HFFc6 (cell line): ENCODE results near the gene PHTF2. TPM values are rescaled to one million over a fixed set of nuclear protein-coding genes. Genes with fewer than 3 reads are reported as not detected.

Experiments used
- DNase-seq: peaks from one replicate; pipeline ENCODE4 v3.0.0-alpha.2; 2018
- H3K27ac Mint-ChIP-seq: 2 replicates; pipeline ENCODE4 v1.8.0; 2020; ENCODE audit warnings: mild to moderate bottlenecking, mixed read lengths
- H3K27me3 Mint-ChIP-seq: 2 replicates; pipeline ENCODE4 v1.8.0; 2021; ENCODE audit warnings: mild to moderate bottlenecking, moderate library complexity, mixed read lengths; ENCODE audit not compliant: insufficient read depth
- H3K36me3 Mint-ChIP-seq: 2 replicates; pipeline ENCODE4 v1.8.0; 2021; ENCODE audit warnings: low read depth, mixed read lengths
- H3K4me1 Mint-ChIP-seq: 2 replicates; pipeline ENCODE4 v1.8.0; 2020; ENCODE audit warnings: low read depth, mixed read lengths
- H3K4me3 Mint-ChIP-seq: 2 replicates; pipeline ENCODE4 v1.8.0; 2020; ENCODE audit warnings: mild to moderate bottlenecking, moderate library complexity, mixed read lengths
- H3K9me3 Mint-ChIP-seq: 2 replicates; pipeline ENCODE4 v1.8.0; 2020; ENCODE audit warnings: mild to moderate bottlenecking, mixed read lengths
- total RNA-seq, 6 experiments: library from RNA; stranded (reverse); fragmentation: NEBNext Ultra II Directional; extraction: Animal tissue kit (Norgen Biotek cat#: 25700); gene quantifications; 2 replicates in 1 of 6; 3 replicates in 5 of 6; pipeline ENCODE4 v1.2.3, GENCODE V29; 2021
- TF ChIP-seq, protein P1 (sequence below): fragments of 200-600 bp; sonication (generic); IDR thresholded peaks from 2 replicates; pipeline ENCODE4 v1.5.0; 2021; ENCODE audit warnings: antibody characterized with exemption, mild to moderate bottlenecking

PHTF2 gene
- total RNA-seq, 6 experiments from 2014 or later, result 59.8 to 83.2 (median 71.9) TPM

GRCh38 chr7:77786018-77786417 lies 12.6 kb upstream of the PHTF2 start:
- TF ChIP-seq, protein P1, sequence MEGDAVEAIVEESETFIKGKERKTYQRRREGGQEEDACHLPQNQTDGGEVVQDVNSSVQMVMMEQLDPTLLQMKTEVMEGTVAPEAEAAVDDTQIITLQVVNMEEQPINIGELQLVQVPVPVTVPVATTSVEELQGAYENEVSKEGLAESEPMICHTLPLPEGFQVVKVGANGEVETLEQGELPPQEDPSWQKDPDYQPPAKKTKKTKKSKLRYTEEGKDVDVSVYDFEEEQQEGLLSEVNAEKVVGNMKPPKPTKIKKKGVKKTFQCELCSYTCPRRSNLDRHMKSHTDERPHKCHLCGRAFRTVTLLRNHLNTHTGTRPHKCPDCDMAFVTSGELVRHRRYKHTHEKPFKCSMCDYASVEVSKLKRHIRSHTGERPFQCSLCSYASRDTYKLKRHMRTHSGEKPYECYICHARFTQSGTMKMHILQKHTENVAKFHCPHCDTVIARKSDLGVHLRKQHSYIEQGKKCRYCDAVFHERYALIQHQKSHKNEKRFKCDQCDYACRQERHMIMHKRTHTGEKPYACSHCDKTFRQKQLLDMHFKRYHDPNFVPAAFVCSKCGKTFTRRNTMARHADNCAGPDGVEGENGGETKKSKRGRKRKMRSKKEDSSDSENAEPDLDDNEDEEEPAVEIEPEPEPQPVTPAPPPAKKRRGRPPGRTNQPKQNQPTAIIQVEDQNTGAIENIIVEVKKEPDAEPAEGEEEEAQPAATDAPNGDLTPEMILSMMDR, result no peak
- H3K4me3 Mint-ChIP-seq, result no peak overlapping the region
- no peak overlapping the region for H3K27ac Mint-ChIP-seq
- no peaks in the 10 kb centered on the region for H3K27me3 Mint-ChIP-seq
- H3K4me1 Mint-ChIP-seq, result peaks cover 23% of the 10 kb centered on the region
- H3K36me3 Mint-ChIP-seq, result peaks cover 27% of the 10 kb centered on the region
- no peak for DNase-seq
- peaks cover 10% of the 10 kb centered on the region for H3K9me3 Mint-ChIP-seq

GRCh38 chr7:77786741-77787140 lies 11.8 kb upstream of the PHTF2 start:
- no peak for DNase-seq
- Mint-ChIP-seq H3K36me3 (peaks cover 25% of the 10 kb centered on the region), H3K4me3 (no peak overlapping the region), H3K27me3 (no peaks in the 10 kb centered on the region), H3K9me3 (peaks cover 10% of the 10 kb centered on the region), H3K4me1 (peaks cover 22% of the 10 kb centered on the region), H3K27ac (no peak overlapping the region)
- TF ChIP-seq, protein P1, result no peak

GRCh38 chr7:77788327-77788902 lies 10.2 kb upstream of the PHTF2 start:
- no peak overlapping the region for H3K4me3 Mint-ChIP-seq
- H3K9me3 Mint-ChIP-seq, result peaks cover 10% of the 10 kb centered on the region
- H3K27me3 Mint-ChIP-seq, result no peaks in the 10 kb centered on the region
- H3K4me1 Mint-ChIP-seq, result peaks cover 11% of the 10 kb centered on the region
- H3K27ac Mint-ChIP-seq, result no peak overlapping the region
- H3K36me3 Mint-ChIP-seq, result peaks cover 24% of the 10 kb centered on the region
- DNase-seq, result no peak
- TF ChIP-seq, protein P1, result no peak

GRCh38 chr7:77791336-77791735 lies 7.2 kb upstream of the PHTF2 start:
- Mint-ChIP-seq H3K27ac (no peak overlapping the region), H3K36me3 (peaks cover 16% of the 10 kb centered on the region), H3K4me3 (no peak overlapping the region), H3K9me3 (peaks cover 3% of the 10 kb centered on the region; the same call in 1 of the 2 replicates), H3K27me3 (no peaks in the 10 kb centered on the region; the same call in 1 of the 2 replicates), H3K4me1 (peaks cover 23% of the 10 kb centered on the region)
- DNase-seq, result no peak
- TF ChIP-seq, protein P1, result no peak

DNA sequence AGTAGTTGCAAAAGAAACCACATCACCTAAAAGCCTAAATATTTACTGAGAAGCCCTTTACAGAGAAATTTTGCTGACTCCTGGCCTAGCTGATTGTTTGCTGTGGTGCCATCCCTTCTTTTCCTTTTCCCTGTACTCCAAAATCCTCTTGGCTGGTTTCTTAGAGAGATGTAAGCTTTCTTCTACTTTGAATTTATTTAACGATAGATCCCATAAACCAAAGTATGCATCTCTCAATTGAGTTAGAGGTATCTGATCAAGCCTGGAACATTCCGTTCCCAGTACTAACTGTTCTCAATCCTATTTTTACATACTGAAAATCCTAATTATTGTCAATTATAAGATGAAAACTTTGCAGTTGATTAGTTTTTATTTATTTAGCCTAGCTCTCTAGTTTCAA lies 6.6 kb upstream of the PHTF2 start:
- TF ChIP-seq, protein P1, result no peak
- H3K9me3 Mint-ChIP-seq, result no peaks in the 10 kb centered on the region
- no peak overlapping the region for H3K4me3 Mint-ChIP-seq
- DNase-seq, result no peak
- H3K36me3 Mint-ChIP-seq, result peaks cover 20% of the 10 kb centered on the region
- H3K27me3 Mint-ChIP-seq, result no peaks in the 10 kb centered on the region; the same call in 1 of the 2 replicates
- no peak overlapping the region for H3K27ac Mint-ChIP-seq
- H3K4me1 Mint-ChIP-seq, result peaks cover 29% of the 10 kb centered on the region
